GM12878 (cell line): ENCODE results near the gene PERP. TPM values are rescaled to one million over a fixed set of nuclear protein-coding genes. Genes with fewer than 3 reads are reported as not detected.

Source experiments
- ATAC-seq: fragments of 200-7000 bp; cut with Tn5 transposase; 3 replicates; pipeline ENCODE4 v1.9.1; 2020; ENCODE audit warnings: mild to moderate bottlenecking, moderate library complexity
- BruUV-seq: library from RNA; stranded (reverse); fragments of 400-500 nt; replicated peaks from 2 replicates; lab custom pipeline; 2021; lab: Mats Ljungman, UMichigan
- CTCF ChIA-PET: fragments of 300-600 bp; sonication (Branson Sonifier 250); formaldehyde crosslinking; extraction: SDS; loops from one replicate; lab custom pipeline; 2021; ENCODE audit warnings: inconsistent platforms; lab: Yijun Ruan, JAX
- POLR2A ChIA-PET: fragments of 350-600 bp; formaldehyde crosslinking; extraction: SDS; loops from one replicate; lab custom pipeline; 2021; ENCODE audit warnings: inconsistent platforms; lab: Charles Lee
- RAD21 ChIA-PET: fragments of 300-600 bp; sonication (Branson Sonifier 250); formaldehyde crosslinking; loops from one replicate; lab custom pipeline; 2023; ENCODE audit warnings: antibody characterized with exemption; ENCODE audit not compliant: unreplicated experiment; lab: Charles Lee
- SMC1A ChIA-PET: fragments of 300-600 bp; sonication (Branson Sonifier 250); formaldehyde crosslinking; loops from one replicate; lab custom pipeline; 2023; ENCODE audit not compliant: unreplicated experiment, uncharacterized antibody; lab: Charles Lee
- DNase-seq: peaks from one replicate; pipeline ENCODE4 v3.0.0-alpha.2; 2011; ENCODE audit warnings: low read depth, low spot score
- FAIRE-seq: peaks from 3 replicates; lab custom pipeline; 2011; peaks lifted over from hg19 to GRCh38; lab: Jason Lieb, UNC
- H2AFZ ChIP-seq: 2 replicates; pipeline ENCODE4 v1.6.0; 2011; ENCODE audit warnings: low read depth, low read length, control low read depth; ENCODE audit not compliant: control insufficient read depth
- H3K27ac ChIP-seq: 2 replicates; pipeline ENCODE4 v1.5.1; 2011; ENCODE audit warnings: control low read depth; ENCODE audit not compliant: control insufficient read depth, insufficient read depth
- H3K27me3 ChIP-seq, 2 experiments: replicated peaks in 1 of 2; 2 replicates each; pipeline versions ENCODE4 v1.6.0 to v1.6.1; 2011; ENCODE audit warnings: low read length in 1 of 2; ENCODE audit not compliant: control insufficient read depth in 2 of 2, insufficient read depth in 2 of 2
- H3K36me3 ChIP-seq, 2 experiments: 2 replicates each; pipeline ENCODE4 v1.5.1; 2011; ENCODE audit warnings: low read length in 1 of 2; ENCODE audit not compliant: control insufficient read depth in 2 of 2, insufficient read depth in 2 of 2
- H3K4me1 ChIP-seq: 2 replicates; pipeline ENCODE4 v1.6.1; 2011; ENCODE audit warnings: mild to moderate bottlenecking, low read length, moderate library complexity, mixed read lengths; ENCODE audit not compliant: control insufficient read depth, insufficient read depth
- H3K4me2 ChIP-seq: 2 replicates; pipeline ENCODE4 v1.6.0; 2011; ENCODE audit warnings: control low read depth; ENCODE audit not compliant: control insufficient read depth, insufficient read depth
- H3K4me3 ChIP-seq: fragments of 200-600 bp; sonication (generic); 2 replicates; pipeline ENCODE4 v1.5.1; 2016
- H3K79me2 ChIP-seq: 2 replicates; pipeline ENCODE4 v1.6.0; 2011; ENCODE audit warnings: low read length; ENCODE audit not compliant: control insufficient read depth, insufficient read depth
- H3K9ac ChIP-seq: 2 replicates; pipeline ENCODE4 v1.8.0; 2011; ENCODE audit warnings: low read length, control low read depth, mixed read lengths; ENCODE audit not compliant: control insufficient read depth, insufficient read depth
- H3K9me3 ChIP-seq: replicated peaks from 3 replicates; pipeline ENCODE4 v1.5.1; 2011; ENCODE audit warnings: mild to moderate bottlenecking, low read length; ENCODE audit not compliant: control insufficient read depth, insufficient read depth
- H4K20me1 ChIP-seq: 2 replicates; pipeline ENCODE4 v1.6.0; 2011; ENCODE audit not compliant: control insufficient read depth, insufficient read depth
- ATF3 ChIP-seq: IDR thresholded peaks from 2 replicates; pipeline ENCODE4 v1.6.1; 2011; ENCODE audit warnings: low read depth, mild to moderate bottlenecking, low read length, moderate library complexity, borderline replicate concordance; ENCODE audit errors: extremely low read depth
- ETV6 ChIP-seq, 2 experiments: fragments of 450-650 bp in 1 of 2; IDR thresholded peaks in 1 of 2; conservative IDR thresholded peaks in 1 of 2; 2 replicates each; pipeline ENCODE4 v1.6.1; 2014; ENCODE audit warnings: antibody characterized with exemption in 1 of 2, borderline replicate concordance in 1 of 2, low read depth in 1 of 2, mild to moderate bottlenecking in 1 of 2, moderate library complexity in 1 of 2
- FOXK2 ChIP-seq: fragments of 450-650 bp; IDR thresholded peaks from 2 replicates; pipeline ENCODE4 v1.6.1; 2017; ENCODE audit warnings: mild to moderate bottlenecking, moderate library complexity
- MTA2 ChIP-seq: fragments of 450-650 bp; IDR thresholded peaks from 2 replicates; pipeline ENCODE4 v1.6.1; 2016; ENCODE audit warnings: low read depth, mild to moderate bottlenecking, moderate library complexity
- NFXL1 ChIP-seq: fragments of 450-650 bp; IDR thresholded peaks from 2 replicates; pipeline ENCODE4 v1.6.1; 2017; ENCODE audit warnings: antibody characterized with exemption, mild to moderate bottlenecking, borderline replicate concordance
- NR2C2 ChIP-seq: IDR thresholded peaks from 2 replicates; pipeline ENCODE4 v1.6.1; 2011; ENCODE audit warnings: borderline replicate concordance, low read depth; ENCODE audit not compliant: control insufficient read depth, insufficient read length
- RAD51 ChIP-seq: fragments of 450-650 bp; IDR thresholded peaks from 2 replicates; pipeline ENCODE4 v1.6.1; 2016; ENCODE audit warnings: moderate library complexity, mild to moderate bottlenecking, inconsistent platforms
- RB1 ChIP-seq: fragments of 450-650 bp; formaldehyde crosslinking; IDR thresholded peaks from 2 replicates; pipeline ENCODE4 v1.6.1; 2017; ENCODE audit warnings: mild to moderate bottlenecking, borderline replicate concordance
- RFX5 ChIP-seq: IDR thresholded peaks from 2 replicates; pipeline ENCODE4 v1.6.1; 2011; ENCODE audit warnings: low read depth, low read length, improper control_type of control experiment
- TCF7 ChIP-seq: IDR thresholded peaks from 2 replicates; pipeline ENCODE4 v1.6.1; 2014; ENCODE audit warnings: antibody characterized with exemption, borderline replicate concordance
- WGBS: methylation state at CpG from one replicate; pipeline ENCODE4 v1.1.6; 2016; ENCODE audit warnings: low lambda C conversion rate; ENCODE audit not compliant: insufficient replicate concordance, insufficient coverage; ENCODE audit errors: missing lambda C conversion rate; 5-methylcytosine and 5-hydroxymethylcytosine counted together
- in situ Hi-C: fragments of 300-500 bp; cut with MboI; formaldehyde crosslinking; loops from 9 replicates; pipeline ENCODE4 v1.14.3; 2018; ENCODE audit warnings: mixed read lengths
- intact Hi-C: fragments of 100-400 bp; cut with micrococcal nuclease; formaldehyde crosslinking; loops from one replicate; pipeline ENCODE4 v1.14.2; 2022; ENCODE audit not compliant: unreplicated experiment
- polyA plus RNA-seq, 11 experiments: library from polyadenylated mRNA; depleted of rRNA in 4 of 11; unstranded in 6 of 11; stranded (reverse) in 5 of 11; fragments of >200 nt; fragmentation: Nextera tagmentation in 4 of 11; fragmentation: Illumina TruSeq in 1 of 11; extraction: Ambion mirVana in 4 of 11; extraction: Trizol in 1 of 11; gene quantifications; 1 replicate in 1 of 11; 2 replicates in 10 of 11; pipeline versions ENCODE4 v1.2.1 to v1.2.3, GENCODE V29; 2011 to 2016; ENCODE audit warnings: inconsistent platforms in 2 of 11, missing spikeins in 2 of 11, low read depth in 1 of 11
- total RNA-seq, 4 experiments: library from RNA; depleted of rRNA in 3 of 4; stranded (reverse); fragments of >200 nt in 3 of 4; fragmentation: Illumina TruSeq in 1 of 4; extraction: Trizol in 1 of 4; gene quantifications; 2 replicates each; pipeline versions ENCODE4 v1.2.1 to v1.2.3, GENCODE V29; 2013 to 2021

Gene PERP
- total and polyA plus RNA-seq, 10 of the 15 experiments (the other 5 are each of a cell fraction or from before 2014, with no cell fraction given): 0.37 to 2.4 (median 0.75) TPM

GRCh38 chr6:138087593-138088325 is 19.5 kb downstream of the PERP start:
- ATAC-seq: no peak
- ChIA-PET CTCF (interaction anchor here (1.7 kb wide), 1 partner anchor 84 kb away, joined by 7 read pairs; no protein-coding TSS in a partner anchor), POLR2A (no interaction called here)

More at GRCh38 chr6:138087593-138088325, 19.5 kb downstream of the PERP start:
- TF ChIP-seq ETV6 (conservative IDR thresholded peaks at IDR 0.05 in 1 of 2, IDR thresholded peaks at IDR 0.05 in 1 of 2; ENCODE audit: borderline replicate concordance in 1 of 2, low read depth in 1 of 2) (no peak), RAD51 (no peak), FOXK2 (no peak), MTA2 (no peak), RB1 (no peak), NR2C2 (no peak), TCF7 (no peak), RFX5 (no peak), NFXL1 (no peak), ATF3 (no peak)
- no peaks in the 10 kb centered on the region for H3K9me3 ChIP-seq
- no peak overlapping the region for H3K4me2 ChIP-seq
- H3K4me3 ChIP-seq: no peak overlapping the region
- no peak for DNase-seq
- WGBS: 47% methylated on average over 5 of the region's 5 CpGs
- no peak overlapping the region for H3K9ac ChIP-seq
- no peak overlapping the region for H3K27ac ChIP-seq
- in situ Hi-C loops: no loop called here
- intact Hi-C loops: no loop called here
- ChIA-PET SMC1A (interaction anchor here (0.8 to 1.1 kb wide), 2 partner anchors 10 to 11 kb away, joined by 3 read pairs; no protein-coding TSS in a partner anchor), RAD21 (no interaction called here)
- no peaks in the 10 kb centered on the region for H4K20me1 ChIP-seq
- H3K36me3 ChIP-seq: no peaks in the 10 kb centered on the region
- H3K4me1 ChIP-seq: no peaks in the 10 kb centered on the region
- no peaks in the 10 kb centered on the region for H3K79me2 ChIP-seq
- H2AFZ ChIP-seq: no peak overlapping the region
- BruUV-seq: no TSS peak
- FAIRE-seq: no peak
- peaks cover 1 to 8% of the 10 kb centered on the region in 2 experiments; a peak in 1 of 4 replicates for H3K27me3 ChIP-seq
